Adrenal gland (tissue), 12 donors: ENCODE data around the gene DHX58. TPM values are rescaled to one million over a fixed set of nuclear protein-coding genes. Genes with fewer than 3 reads are reported as not detected.

Source experiments
- DNase-seq, 7 donors: peaks; one replicate each; pipeline ENCODE4 v3.0.0-alpha.2; 2019 to 2020
- H3K27ac ChIP-seq, 5 donors: fragments of 200-600 bp; sonication (generic) in 4 of 5; 1 replicate in 3 of 5; 2 replicates in 2 of 5; pipeline versions ENCODE4 v1.5.1 to v1.8.0; 2016 to 2020; ENCODE audit warnings: mild to moderate bottlenecking in 1 of 5
- H3K27me3 ChIP-seq: fragments of 200-600 bp; 2 replicates; pipeline ENCODE4 v1.8.0; 2021
- H3K36me3 ChIP-seq, 2 donors: fragments of 200-600 bp; replicated peaks in 1 of 2; 1 replicate in 1 of 2; 2 replicates in 1 of 2; pipeline versions ENCODE4 v1.5.1 to v1.8.0; 2018 to 2022
- H3K4me1 ChIP-seq, 2 donors: fragments of 200-600 bp; replicated peaks in 1 of 2; 1 replicate in 1 of 2; 2 replicates in 1 of 2; pipeline versions ENCODE4 v1.5.1 to v1.8.0; 2018 to 2021
- H3K4me3 ChIP-seq, 4 donors: fragments of 200-600 bp; sonication (generic) in 3 of 4; one replicate each; pipeline ENCODE4 v1.5.1; 2016 to 2018
- H3K9me3 ChIP-seq, 3 donors: fragments of 200-600 bp; sonication (generic) in 1 of 3; replicated peaks in 1 of 3; 1 replicate in 2 of 3; 2 replicates in 1 of 3; pipeline versions ENCODE4 v1.5.1 to v1.8.0; 2016 to 2021
- POLR2A ChIP-seq, 2 donors: fragments of 450-650 bp; IDR thresholded peaks; one replicate each; pipeline ENCODE4 v1.6.1; 2017; ENCODE audit warnings: antibody characterized with exemption in 2 of 2, mild to moderate bottlenecking in 2 of 2, moderate library complexity in 1 of 2
- WGBS, 4 donors: extraction: QIAGEN DNeasy Blood & Tissue Kit in 2 of 4; methylation state at CpG; one replicate each; pipeline versions ENCODE4 v1.1.5 to v1.1.7; 2013 to 2017; 5-methylcytosine and 5-hydroxymethylcytosine counted together
- intact Hi-C, 2 donors: fragments of 100-400 bp; cut with DNase I; formaldehyde crosslinking; loops; one replicate each; pipeline versions ENCODE4 v1.14.1 to v1.15.0; 2022 to 2023
- polyA plus RNA-seq, 3 donors: library from polyadenylated mRNA; stranded (reverse); fragments of 200-250 nt in 2 of 3; fragments of 350-450 nt in 1 of 3; fragmentation: Illumina TruSeq in 1 of 3; extraction: RNeasy Lipid Tissue Mini Kit (QIAGEN cat#74804) in 1 of 3; gene quantifications; one replicate each; pipeline ENCODE4 v1.2.3, GENCODE V29; 2013 to 2014
- total RNA-seq, 9 donors: library from RNA; depleted of rRNA in 4 of 9; stranded (reverse); fragments of >200 nt in 4 of 9; fragments of 120-200 nt in 1 of 9; fragmentation: NEBNext Ultra II Directional in 1 of 9; extraction: Animal tissue kit (Norgen Biotek cat#: 25700) in 1 of 9; gene quantifications; one replicate each; pipeline versions ENCODE4 v1.1.0 to v1.2.4, GENCODE V29; 2013 to 2023
- TF ChIP-seq, protein P1 (sequence below), 6 experiments: fragments of 450-650 bp in 4 of 6; fragments of 200-600 bp in 2 of 6; sonication (generic) in 1 of 6; IDR thresholded peaks; 1 replicate in 5 of 6; 2 replicates in 1 of 6; pipeline versions ENCODE4 v1.5.1 to v1.8.0; 2016 to 2021; ENCODE audit warnings: antibody characterized with exemption in 6 of 6, mild to moderate bottlenecking in 2 of 6, moderate library complexity in 1 of 6
- donor health status: healthy with polysubstance abuse.
- donor health status: Bipolar disorder and iron deficiency.
- donor health status: DM: yes; HTN: yes; CAD: no.
- donor health status: DM: no; HTN: no; CAD: no.
- donor health status: DM: no; HTN: no; CAD: no.
- donor health status: DM: yes; HTN: yes; CAD: no.

DHX58 gene
- total and polyA plus RNA-seq, 12 donors = 16.3 to 117 (median 31.9) TPM

- Histone ChIP-seq H3K4me1 (peaks cover 43 to 55% of the 10 kb centered on the region in 2 donors), H3K27me3 (no peaks in the 10 kb centered on the region), H3K36me3 (peaks cover 0 to 53% of the 10 kb centered on the region in 2 donors), H3K9me3 (no peaks in the 10 kb centered on the region), H3K4me3 (no peak overlapping the region), H3K27ac (peak overlapping the region; percentile 63 to 93 (median 68))
- WGBS, 4 donors = 46 to 51% (median 50%) methylated on average over 5 to 8 of the region's 8 CpGs
- TF ChIP-seq, protein P1, sequence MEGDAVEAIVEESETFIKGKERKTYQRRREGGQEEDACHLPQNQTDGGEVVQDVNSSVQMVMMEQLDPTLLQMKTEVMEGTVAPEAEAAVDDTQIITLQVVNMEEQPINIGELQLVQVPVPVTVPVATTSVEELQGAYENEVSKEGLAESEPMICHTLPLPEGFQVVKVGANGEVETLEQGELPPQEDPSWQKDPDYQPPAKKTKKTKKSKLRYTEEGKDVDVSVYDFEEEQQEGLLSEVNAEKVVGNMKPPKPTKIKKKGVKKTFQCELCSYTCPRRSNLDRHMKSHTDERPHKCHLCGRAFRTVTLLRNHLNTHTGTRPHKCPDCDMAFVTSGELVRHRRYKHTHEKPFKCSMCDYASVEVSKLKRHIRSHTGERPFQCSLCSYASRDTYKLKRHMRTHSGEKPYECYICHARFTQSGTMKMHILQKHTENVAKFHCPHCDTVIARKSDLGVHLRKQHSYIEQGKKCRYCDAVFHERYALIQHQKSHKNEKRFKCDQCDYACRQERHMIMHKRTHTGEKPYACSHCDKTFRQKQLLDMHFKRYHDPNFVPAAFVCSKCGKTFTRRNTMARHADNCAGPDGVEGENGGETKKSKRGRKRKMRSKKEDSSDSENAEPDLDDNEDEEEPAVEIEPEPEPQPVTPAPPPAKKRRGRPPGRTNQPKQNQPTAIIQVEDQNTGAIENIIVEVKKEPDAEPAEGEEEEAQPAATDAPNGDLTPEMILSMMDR (IDR thresholded peaks at IDR 0.05) = peak in 2 of 6 experiments; percentile 6 to 26
- TF ChIP-seq POLR2A (IDR thresholded peaks at IDR 0.05) = no peak
- peak in 6 of 7 donors; percentile 60 to 82 (median 71) for DNase-seq
- intact Hi-C loops = loop anchor here in 1 of 2 donors (5.0 kb wide), 1 partner anchor 53 kb away; the partner anchor contains the start of gene KCNH4
Observed at GRCh38 chr17:42129109-42129837, 16.8 kb upstream of the DHX58 start.

DNA sequence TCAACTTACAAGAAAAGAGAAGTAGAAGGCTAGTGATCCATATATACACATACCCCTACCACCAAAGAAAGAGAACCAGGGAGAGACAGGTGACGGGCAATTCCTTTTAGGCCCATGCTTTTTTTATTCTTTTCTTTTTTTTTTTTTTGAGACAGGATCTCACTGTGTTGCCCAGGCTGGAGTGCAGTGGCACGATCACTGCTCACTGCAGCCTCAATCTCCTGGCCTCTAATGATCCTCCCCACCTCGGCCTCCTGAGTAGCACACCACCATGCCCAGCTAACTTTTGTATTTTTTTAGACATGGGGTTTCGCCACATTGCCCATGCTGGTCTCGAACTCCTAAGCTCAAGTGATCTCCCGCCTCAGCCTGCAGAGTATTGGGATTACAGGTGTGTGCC lies 14.9 kb upstream of the DHX58 start:
- H3K4me1 ChIP-seq = peaks cover 27 to 38% of the 10 kb centered on the region in 2 donors
- 84 to 97% (median 94%) methylated on average over 6 of the region's 6 CpGs for WGBS, 4 donors
- intact Hi-C loops = loop anchor here in 1 of 2 donors (5.0 kb wide), 1 partner anchor 55 kb away; the partner anchor contains the start of gene KCNH4

DNA sequence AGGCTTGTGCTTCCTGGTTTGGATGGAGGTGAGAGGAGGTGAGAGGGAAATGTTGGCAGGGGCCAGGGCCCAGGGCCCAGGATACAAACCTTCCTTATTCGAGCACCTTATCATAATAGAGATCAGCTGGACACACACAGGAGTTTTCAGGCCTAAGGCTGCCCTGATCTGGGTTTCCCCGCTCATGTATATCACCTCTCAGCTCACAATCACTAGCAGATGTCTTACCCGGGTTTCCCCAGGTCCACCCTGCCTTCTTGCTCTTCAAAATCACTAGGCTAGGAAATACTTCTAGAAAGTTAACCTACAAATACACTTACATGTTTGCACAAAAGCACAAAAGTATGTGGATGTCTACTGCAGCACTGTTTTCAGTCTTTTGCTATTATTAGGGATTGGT lies 14.3 kb upstream of the DHX58 start:
- peaks cover 0 to 53% of the 10 kb centered on the region in 2 donors for H3K36me3 ChIP-seq
- H3K27me3 ChIP-seq = no peaks in the 10 kb centered on the region
- H3K4me3 ChIP-seq = no peak overlapping the region
- WGBS, 4 donors = 77 to 92% (median 87%) methylated on average over 2 to 3 of the region's 3 CpGs
- intact Hi-C loops = loop anchor here in 1 of 2 donors (5.0 kb wide), 1 partner anchor 55 kb away; the partner anchor contains the start of gene KCNH4
- H3K4me1 ChIP-seq = peaks cover 25 to 33% of the 10 kb centered on the region in 2 donors
- no peaks in the 10 kb centered on the region for H3K9me3 ChIP-seq
- no peak for TF ChIP-seq POLR2A (IDR thresholded peaks at IDR 0.05)
- TF ChIP-seq, protein P1 (IDR thresholded peaks at IDR 0.05) = no peak
- H3K27ac ChIP-seq = no peak overlapping the region
- DNase-seq = no peak

More for the DNA sequence above, 14.9 kb upstream of the DHX58 start:
- Histone ChIP-seq H3K9me3 (no peaks in the 10 kb centered on the region), H3K4me3 (no peak overlapping the region), H3K27ac (no peak overlapping the region), H3K27me3 (no peaks in the 10 kb centered on the region), H3K36me3 (peaks cover 0 to 53% of the 10 kb centered on the region in 2 donors)
- TF ChIP-seq, protein P1 (IDR thresholded peaks at IDR 0.05) = no peak
- TF ChIP-seq POLR2A (IDR thresholded peaks at IDR 0.05) = no peak
- DNase-seq = no peak

GRCh38 chr17:42125565-42125964 lies 13.1 kb upstream of the DHX58 start:
- Histone ChIP-seq H3K27ac (no peak overlapping the region), H3K36me3 (peaks cover 0 to 53% of the 10 kb centered on the region in 2 donors), H3K4me1 (peaks cover 17 to 29% of the 10 kb centered on the region in 2 donors), H3K4me3 (no peak overlapping the region), H3K27me3 (no peaks in the 10 kb centered on the region), H3K9me3 (no peaks in the 10 kb centered on the region)
- TF ChIP-seq, protein P1 (IDR thresholded peaks at IDR 0.05) = no peak
- TF ChIP-seq POLR2A (IDR thresholded peaks at IDR 0.05) = no peak
- intact Hi-C loops = loop anchor here in 1 of 2 donors (5.0 kb wide), 1 partner anchor 57 kb away; the partner anchor contains the start of gene KCNH4
- 69 to 86% (median 81%) methylated on average over 4 to 12 of the region's 12 CpGs for whole genome bisulfite sequencing, 4 donors
- DNase-seq = peak in 1 of 7 donors; percentile 51
